GM19463 (cell line): ENCODE results near the gene KCNJ1.
A peak's percentile ranks its signal among the peaks of the same experiment; 100 is the strongest.

Experiments used
- ATAC-seq: cut with Tn5 transposase; IDR thresholded peaks from one replicate; pipeline ENCODE4 v1.9.1; 2021; ENCODE audit warnings: mild to moderate bottlenecking, moderate library complexity; ENCODE audit not compliant: unreplicated experiment

Gene KCNJ1

DNA sequence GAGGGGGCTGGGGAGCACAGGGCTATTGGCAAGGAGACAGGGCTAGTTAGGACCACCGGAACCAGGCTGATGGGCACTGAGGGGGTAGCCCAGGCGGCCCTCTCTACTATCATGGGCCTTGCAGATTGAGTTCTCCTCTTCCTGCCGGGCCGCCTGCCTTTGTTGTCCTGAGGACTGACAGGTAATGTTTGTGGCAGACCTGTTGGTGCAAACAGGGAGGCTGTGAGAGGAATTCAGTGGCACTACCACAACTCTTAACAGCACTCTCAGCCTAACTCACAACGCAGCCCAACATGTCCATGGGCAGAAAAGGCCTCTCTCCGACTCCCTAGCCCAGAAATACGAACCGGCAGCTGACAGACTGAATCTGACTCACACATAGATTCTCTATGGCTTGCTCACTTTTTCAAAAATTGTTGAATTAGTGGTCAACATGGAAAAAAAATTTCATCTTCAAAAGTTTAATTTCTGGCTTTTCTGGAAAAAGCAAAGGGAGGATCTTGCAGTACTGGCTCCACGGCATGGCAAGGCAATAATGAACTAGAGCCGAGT is 35.5 kb upstream of the KCNJ1 start:
- ATAC-seq: no peak

DNA sequence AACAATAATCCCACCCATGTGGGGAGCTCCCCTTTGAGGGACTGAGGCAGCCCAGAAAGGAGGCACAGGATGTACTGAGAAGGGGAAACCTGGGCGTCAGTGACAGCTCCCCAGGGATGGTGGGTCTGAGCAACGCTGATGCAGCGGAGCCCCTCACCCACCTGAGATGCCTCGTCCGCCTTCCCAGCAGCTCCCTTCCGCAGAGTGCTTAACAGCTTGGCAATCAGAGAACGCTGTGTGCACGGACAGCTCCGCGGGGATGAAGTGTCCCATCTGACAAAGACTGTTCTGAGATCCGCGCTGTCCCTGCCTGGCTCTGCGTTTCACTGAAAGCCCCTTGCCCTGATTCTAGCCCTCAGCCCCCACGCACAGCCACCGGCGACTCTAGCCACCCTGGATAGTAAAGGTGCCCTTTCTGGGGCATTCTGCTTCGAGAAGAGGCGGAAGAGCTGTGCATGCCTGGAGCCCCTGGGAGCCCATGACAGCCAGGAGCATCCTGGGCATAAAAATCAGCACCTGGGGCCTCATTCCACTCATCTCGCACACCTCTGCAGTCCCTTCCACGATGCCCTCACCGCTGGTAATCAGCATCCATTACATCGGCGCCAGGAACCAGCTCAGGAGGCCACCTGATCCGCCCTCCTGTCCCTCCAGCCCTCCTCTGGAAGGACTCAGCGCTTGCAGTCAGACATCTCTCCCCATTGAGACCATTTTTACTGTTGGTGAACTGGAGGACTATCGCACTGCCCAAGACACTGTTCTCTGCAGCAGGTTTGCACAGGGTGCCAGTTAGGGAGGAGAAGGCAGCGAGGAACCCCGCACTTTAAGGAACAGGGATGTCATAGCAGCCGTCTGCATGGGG is 34.8 kb upstream of the KCNJ1 start:
- no peak for ATAC-seq

DNA sequence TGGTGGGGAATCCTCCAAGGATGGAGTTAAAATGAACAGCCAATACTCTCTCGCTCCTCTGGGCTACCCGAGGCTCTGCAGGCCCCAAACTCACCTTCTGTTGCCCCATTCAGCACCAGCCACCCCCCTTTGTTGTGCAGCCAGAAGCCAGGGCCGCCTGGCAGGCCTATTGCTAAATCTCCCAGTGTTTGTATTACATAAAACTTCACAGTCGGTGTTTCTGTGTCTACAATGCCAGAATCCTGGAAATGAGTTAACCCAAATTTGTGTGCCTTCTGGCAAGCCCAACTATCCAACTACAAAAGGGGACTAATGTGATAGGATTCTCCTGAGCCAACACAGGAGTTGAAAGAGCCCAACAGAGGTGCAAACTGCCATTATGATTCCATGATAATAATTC is 33.4 kb upstream of the KCNJ1 start:
- no peak for ATAC-seq

DNA sequence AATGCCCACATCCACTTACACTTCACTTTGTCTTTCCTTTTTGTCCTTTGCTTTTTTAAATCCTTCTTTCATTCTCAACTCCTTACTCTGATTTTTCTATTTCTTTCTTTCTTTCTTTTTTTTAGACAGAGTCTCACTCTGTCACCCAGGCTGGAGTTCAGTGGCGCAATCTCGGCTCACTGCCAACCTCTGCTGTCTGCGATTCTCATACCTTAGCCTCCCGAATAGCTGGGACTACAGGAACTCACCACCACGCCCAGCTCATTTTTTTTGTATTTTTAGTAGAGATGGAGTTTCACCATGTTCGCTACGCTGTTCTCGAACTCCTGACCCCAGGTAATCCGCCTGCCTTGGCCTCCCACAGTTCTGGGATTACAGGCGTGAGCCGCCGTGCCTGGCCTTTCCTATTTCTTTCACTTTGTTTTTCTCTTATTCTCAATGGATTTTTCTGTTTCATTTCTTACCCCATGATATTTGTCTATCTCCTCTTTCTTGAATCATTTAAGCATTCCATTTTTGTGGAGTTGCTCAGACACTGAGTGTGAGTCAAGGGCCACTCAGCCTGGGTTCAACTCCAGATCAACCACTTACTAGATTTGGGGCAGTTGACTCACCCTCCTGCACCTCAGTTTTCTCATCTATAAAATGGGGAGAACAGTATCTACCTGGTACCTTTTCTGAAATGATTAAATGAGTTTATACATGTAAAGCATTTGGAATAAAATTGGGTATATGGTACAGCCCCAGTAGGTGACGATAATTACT is 31.7 kb upstream of the KCNJ1 start:
- no peak for ATAC-seq

DNA sequence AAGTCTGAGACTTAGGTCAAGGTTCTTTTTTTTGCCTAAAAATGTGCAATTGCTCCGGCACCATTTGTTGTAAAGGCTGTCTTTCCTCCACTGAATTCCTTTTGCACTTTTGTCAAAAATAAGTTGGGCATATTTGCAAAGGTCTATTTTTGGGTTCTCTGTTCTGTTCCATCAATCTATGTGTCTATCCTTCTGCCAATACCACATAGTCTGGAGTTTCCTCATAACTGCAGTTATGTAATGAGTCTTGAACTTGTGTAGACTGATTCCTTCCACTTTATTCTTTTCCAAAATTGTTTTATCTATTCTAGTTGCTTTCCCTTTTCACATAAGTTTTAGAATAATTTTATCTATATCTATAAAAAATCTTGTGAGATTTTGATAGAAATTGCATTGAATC is 30.7 kb upstream of the KCNJ1 start:
- ATAC-seq: no peak

DNA sequence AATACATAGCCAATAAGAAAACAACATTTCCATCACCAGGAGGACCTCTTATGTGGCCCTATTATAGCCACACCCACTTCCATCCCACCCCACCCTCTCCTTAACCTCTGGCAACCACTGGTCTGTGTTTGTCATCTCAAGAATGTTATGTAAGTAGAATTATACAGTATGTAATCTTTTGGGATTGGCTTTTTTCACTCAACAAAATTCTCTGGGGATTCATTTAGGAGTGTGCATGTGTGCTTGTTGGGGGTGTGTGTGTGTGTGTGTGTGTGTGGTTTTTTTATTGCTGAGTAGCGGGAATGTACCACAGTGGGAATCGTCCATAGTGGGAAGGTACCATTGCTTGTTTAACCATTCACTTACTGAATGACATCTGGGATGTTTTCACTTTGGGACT is 29.3 kb upstream of the KCNJ1 start:
- ATAC-seq: no peak

DNA sequence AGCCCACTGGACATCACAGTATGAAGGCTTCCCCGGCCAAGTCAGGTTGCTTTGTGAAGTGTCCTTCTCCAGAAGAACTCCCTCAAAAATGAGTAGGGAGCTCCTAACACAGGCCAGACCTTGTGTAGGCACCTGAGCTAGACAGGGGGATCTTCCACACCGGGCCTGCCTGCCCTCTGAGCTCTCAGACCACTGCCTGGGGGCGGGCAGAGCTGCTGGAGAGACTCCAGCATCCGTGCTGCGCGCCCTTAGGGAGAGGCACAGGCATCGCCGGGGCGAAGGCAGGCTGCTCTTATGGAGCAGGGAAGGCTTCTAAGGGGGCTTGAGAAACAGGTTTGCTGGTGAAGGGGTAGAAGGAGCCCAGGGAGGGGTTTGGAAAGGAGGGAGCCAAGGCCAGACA is 28.4 kb upstream of the KCNJ1 start:
- ATAC-seq: no peak

DNA sequence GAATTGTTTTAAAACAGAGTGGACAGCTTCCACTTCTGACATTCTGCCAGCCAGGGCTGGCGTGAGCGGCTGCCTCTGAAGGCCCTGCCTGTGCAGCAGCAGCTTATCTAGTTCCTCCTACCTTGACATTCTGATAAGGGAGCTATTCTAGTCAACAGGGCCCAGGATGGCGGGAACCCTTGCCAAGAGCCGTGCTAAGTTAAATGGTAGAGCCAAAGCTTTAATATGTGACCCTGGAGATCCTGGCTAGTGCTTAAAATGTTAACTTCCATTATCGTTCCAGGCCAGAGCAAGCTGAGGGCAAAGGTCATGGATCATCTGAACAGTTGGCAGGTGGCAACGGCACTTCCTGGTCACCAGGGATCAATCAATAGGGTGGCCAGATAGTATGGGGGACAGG is 27.6 kb upstream of the KCNJ1 start:
- ATAC-seq: no peak

DNA sequence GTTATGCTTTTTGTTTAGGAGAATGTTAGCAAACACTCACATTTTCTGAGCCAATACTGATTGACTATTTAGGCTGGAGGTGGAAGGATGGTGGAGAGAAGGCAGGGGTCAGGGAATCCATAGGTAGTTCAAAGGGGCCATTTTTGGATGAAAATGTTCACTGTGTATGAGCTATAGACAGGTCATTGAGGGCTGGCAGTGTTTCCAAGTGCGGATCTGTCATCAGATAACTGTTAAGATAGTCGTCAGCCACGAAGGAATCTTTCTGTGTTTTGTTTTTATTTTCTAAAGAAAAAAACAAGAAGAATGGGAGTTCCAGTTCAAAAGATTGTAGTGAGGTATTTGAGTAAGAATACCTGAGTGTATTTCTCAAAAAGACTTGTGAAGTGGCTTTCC is 27.2 kb upstream of the KCNJ1 start:
- no peak for ATAC-seq

DNA sequence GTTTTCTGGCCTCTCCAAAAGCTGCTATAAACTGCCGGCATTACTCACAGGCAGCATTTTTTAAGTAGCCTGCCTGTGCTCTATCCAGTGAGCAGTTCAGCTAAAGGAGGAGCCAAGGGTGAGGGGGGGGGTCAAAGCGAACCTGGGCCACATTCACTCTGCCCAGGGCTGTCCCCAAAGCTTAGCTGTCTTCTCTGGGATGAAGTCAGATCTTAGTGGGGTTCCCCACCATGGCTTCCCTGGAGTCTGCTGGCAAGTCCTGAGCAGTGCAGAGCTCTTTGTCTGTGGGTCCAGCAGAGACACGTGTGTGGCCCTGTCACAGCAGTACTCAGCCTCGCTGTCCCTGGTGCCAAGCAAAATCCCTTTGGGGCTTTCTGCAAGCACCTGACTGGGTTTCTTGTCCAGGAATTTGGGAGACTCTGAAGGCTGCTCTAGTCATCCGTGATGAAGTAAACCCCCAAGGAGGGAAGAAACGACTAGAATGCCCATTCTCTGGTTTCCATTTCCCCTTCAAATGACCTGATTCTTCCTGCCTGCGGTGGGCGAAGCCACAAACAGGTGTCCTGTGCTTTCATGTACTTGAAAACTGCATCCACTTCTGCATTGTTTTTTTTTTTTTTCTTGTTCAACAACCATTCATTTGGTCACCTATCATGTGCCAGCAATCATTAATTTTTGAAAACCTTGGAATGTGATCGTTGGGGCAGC is 26.6 kb upstream of the KCNJ1 start:
- peak; percentile 66 for ATAC-seq

DNA sequence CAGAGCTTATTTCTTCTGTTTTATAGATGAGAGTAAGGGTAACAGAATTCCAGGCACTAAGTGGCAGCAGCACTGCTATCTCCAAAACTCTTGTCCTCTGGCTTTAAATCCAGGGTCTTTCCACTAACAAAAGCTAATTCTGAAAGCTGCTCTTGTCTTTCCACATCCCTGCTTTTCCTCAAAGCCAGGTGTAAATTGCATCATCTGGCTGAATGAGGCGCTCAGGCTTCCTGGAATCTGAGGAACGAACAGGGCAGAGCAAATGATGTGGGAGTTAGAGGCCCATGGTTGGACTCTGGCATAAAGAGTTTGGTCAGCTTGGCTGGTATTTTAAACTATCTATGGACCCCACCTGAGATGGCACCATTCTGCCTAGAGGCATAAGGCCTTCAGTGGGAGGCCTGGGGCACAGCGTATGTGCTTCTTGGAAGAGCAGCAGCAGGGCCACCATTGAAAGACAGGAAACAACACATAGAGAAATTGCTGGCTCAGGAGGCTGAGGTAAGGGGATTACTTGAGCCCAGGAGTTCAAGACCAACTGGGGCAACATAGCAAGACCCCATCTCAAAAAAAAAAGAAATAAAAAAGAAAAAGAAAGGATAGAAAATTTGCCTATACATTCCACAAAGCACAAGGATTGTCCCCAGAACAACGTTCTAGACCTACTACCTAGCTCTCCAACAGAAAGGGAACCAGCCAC is 25.9 kb upstream of the KCNJ1 start:
- no peak for ATAC-seq

DNA sequence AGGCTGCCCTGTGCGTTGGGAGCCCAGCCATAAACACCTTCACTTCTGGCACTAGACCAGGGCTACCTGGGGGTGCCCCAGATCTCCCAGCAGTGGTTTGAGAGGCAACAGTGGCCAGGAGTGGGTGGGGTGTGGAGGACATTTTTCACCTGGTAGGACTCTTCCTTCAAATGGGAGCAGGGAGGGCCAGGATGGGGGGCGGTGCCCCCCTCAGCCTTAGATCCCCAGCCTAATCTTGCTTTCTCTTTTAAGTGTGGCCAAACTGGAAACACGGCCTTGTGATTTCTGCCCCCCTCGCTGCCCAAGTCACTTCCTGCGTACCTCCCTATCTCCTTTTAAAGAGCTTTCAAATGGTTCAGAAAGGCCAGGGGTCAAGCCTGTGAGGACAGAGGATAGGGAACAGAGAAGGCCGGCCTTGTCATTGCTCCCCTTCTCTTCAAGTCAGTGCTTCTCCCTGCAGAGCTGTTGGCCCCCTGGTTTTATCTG is 24.9 kb upstream of the KCNJ1 start:
- ATAC-seq: no peak

DNA sequence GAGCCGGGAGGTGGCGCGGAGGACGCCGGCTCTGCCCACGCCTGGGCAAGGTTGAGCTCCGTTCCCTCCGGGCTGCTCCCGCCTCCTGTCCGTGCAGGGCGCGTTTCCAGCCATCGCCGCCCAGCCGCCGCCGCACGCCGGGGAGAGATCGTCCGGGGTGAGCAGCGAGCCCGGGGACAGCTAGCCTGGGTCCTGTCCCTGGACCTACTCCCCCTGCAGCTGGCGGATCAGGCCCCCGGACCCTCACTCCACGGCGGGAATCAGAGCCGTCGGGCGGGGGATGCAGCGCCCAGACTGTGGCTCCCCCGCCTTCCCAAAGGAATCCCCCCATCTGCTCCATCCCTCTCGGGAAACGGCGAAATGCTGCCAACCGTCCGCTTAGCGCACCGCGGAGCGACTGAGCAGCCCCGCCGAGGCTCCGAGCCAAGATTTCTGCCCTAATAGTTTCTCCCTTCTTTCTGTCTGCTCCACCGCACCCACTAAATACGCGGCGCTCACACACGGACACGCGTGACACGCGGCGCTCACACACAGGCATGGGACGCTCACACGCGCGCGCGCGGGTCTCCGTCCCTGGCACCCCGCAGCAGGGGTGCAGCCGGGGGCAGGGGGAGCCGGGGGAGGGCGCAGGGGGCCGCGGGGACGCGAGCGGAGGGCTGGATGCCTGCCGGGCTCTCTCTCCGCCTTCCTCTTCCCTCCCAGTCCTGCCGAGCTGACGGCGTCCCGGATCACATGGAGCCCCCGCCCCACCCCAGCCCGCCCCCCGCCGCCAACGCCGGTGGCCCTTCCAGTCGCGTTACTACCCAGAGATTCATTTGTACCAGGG is 23.7 kb upstream of the KCNJ1 start, which contains the start of gene KCNJ5:
KCNJ5 (plus strand) TSS at position 814 of the 826 bp plus-strand sequence. CDS start 19,918 bp downstream, outside the sequence.
- ATAC-seq: no peak

DNA sequence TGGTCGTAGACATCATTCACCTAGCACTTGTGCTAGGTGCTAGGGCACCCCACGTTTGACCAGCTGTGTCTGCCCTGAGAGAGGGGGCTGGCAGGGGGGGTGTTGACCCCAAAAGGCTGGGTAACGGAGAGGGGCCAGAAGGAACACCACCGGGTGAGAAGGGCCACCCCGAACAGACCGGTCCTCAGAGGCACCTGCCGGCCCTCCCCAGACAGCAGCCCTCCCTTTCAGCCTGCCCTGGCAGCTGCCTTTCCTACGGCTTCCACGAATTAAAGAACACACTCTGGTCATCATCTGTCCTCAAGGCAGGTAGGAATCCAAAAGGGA is 23.1 kb upstream of the KCNJ1 start:
- no peak for ATAC-seq

DNA sequence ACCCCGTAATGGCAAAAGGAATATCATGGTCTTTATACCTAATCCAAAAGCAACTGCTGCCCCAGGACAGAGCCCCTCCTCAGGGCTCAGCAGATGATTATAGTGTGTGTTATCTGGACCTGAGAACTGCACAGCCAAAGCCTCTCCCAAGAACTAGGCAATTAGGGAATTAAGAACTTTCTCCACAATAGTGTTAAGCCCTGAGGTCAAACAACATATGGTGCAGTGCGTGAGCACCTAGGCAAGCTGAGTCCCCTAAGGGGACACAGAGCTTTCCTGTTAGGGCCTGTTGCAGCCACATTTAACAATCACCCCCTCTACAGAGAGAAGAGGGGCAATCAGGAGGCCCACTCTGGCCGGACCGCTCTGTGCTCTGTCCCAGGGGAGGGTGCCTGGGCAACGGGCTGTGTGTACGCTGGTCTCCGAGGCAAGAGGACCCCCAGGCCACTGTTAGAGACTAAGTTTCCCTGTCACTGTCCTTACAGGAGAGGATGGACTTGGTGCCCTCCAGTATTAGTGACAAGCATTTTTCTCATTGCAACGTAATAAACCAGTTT is 22.6 kb upstream of the KCNJ1 start:
- no peak for ATAC-seq

DNA sequence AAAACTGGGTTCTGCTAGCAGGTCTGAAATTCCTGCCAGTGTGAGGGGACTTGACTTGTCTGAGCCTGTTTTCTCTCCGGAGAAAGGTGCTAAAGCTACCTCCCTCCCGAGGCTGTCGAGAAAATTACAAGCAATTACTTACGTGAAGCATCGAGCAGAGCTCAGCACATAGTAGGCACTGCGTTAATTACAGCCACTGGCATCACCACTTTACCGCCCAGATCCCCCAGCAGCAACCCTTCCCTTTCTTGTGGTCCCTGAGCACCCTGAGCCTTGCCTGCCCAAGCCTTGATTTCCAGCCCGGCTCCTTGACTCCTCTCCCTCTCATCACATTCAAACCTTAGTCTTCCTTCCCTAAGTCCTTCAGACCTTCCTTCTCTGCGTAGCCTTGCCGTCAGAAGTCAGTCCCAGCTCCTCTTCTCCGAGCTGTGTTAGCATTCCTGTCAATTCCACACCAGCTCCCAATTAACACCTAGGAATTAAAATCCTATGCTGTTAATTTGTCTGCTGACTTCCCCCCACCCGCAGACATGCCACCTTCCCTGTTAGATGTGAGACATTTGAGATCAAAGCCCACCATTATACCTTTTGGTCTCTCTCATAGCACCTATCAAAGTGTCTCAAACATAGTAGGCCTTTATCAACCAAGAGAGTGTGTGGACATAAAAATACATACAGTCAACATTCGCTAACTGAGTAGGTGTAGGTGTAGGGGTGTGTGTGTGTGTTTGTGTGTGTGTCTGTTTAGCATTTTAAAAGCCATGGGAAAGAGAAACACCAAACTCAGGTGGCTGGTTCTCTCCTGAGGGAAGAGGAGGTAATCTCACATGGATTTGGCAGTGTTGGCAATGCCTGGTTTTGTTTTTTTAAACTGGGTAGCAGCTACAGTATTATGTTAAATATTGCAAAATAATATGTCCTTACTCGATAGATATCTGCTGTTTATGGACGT is 21.2 kb upstream of the KCNJ1 start:
- no peak for ATAC-seq

DNA sequence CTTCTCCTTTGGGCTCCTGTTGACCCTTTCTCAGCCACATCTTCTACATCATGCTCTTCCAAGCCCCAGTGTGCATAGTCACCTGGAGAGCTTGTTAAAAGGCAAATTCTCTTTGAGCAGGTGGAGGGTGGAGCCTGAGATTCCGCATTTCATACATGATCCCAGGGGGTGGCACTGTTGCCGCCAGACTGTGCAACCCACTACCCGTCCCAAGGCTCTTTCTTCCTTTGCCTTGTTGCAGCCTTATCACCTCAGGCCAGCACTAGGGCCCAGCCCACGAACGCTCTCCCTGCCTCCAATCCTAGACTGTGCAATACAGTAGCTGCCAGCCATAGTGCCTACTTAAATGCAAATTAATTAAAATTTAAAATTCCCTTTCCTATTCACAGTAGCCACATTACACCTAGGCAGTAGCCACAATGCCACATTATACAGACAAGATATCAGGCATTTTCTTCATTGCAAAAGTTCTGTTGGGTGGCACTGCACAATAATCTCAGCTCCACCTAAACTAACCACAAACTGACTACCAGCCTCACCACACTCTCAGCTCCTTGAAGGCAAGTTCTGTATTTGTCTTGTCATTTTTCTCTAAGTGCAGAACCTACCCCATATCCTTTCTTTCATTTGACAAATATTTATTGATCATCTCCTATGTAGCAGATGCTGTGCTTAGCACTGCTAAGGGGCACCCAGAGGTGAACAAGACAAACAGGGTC is 19.5 kb upstream of the KCNJ1 start:
- ATAC-seq: no peak
